H1 (cell line): ENCODE measurements around the gene C8B. TPM values are rescaled to one million over a fixed set of nuclear protein-coding genes. Genes with fewer than 3 reads are reported as not detected.

ENCODE experiments used
- CTCF ChIA-PET: fragments of 300-600 bp; sonication (Branson Sonifier 250); formaldehyde crosslinking; loops from one replicate; lab custom pipeline; 2021; ENCODE audit not compliant: partially characterized antibody; lab: Charles Lee
- POLR2A ChIA-PET: fragments of 300-600 bp; sonication (Branson Sonifier 250); formaldehyde crosslinking; loops from one replicate; lab custom pipeline; 2021; ENCODE audit warnings: inconsistent platforms; ENCODE audit not compliant: partially characterized antibody; lab: Charles Lee
- DNase-seq, 2 experiments: peaks; one replicate each; pipeline versions ENCODE4 v3.0.0 to v3.0.0-alpha.2; 2010 to 2022; ENCODE audit warnings: low spot score in 2 of 2, low read depth in 1 of 2, mixed read lengths in 1 of 2
- FAIRE-seq: peaks from 2 replicates; lab custom pipeline; 2011; peaks lifted over from hg19 to GRCh38; lab: Jason Lieb, UNC
- H2AFZ ChIP-seq: 2 replicates; pipeline ENCODE4 v1.8.1; 2012; ENCODE audit warnings: low read length, inconsistent platforms
- H2AK5ac ChIP-seq: 2 replicates; pipeline ENCODE4 v1.6.1; 2013; ENCODE audit warnings: low read depth, low read length
- H2BK120ac ChIP-seq: replicated peaks from 2 replicates; pipeline ENCODE3; 2013; ENCODE audit warnings: low read depth, low read length, inconsistent platforms
- H2BK12ac ChIP-seq: 2 replicates; pipeline ENCODE4 v1.6.1; 2013; ENCODE audit warnings: low read depth, low read length
- H2BK15ac ChIP-seq: 2 replicates; pipeline ENCODE4 v1.6.1; 2013; ENCODE audit warnings: low read length
- H2BK20ac ChIP-seq: 2 replicates; pipeline ENCODE4 v1.6.1; 2013; ENCODE audit warnings: low read length
- H2BK5ac ChIP-seq: 2 replicates; pipeline ENCODE4 v1.6.1; 2013; ENCODE audit warnings: low read depth, low read length
- H3K14ac ChIP-seq: 2 replicates; pipeline ENCODE4 v1.6.1; 2013; ENCODE audit warnings: inconsistent platforms; ENCODE audit not compliant: insufficient read length
- H3K18ac ChIP-seq: 2 replicates; pipeline ENCODE4 v1.6.1; 2013; ENCODE audit warnings: low read length; ENCODE audit errors: extremely low read depth
- H3K23ac ChIP-seq: 2 replicates; pipeline ENCODE4 v1.6.1; 2013; ENCODE audit warnings: inconsistent platforms; ENCODE audit not compliant: insufficient read length
- H3K23me2 ChIP-seq: 2 replicates; pipeline ENCODE4 v1.6.1; 2013; ENCODE audit warnings: low read depth, low read length
- H3K27ac ChIP-seq: 2 replicates; pipeline ENCODE4 v1.6.1; 2011; ENCODE audit warnings: low read depth, low read length, inconsistent platforms
- H3K27me3 ChIP-seq, 4 experiments: replicated peaks in 1 of 4; 1 replicate in 1 of 4; 2 replicates in 3 of 4; pipeline versions ENCODE4 v1.6.1 to v1.8.1; 2011 to 2013; ENCODE audit warnings: low read length in 3 of 4, mild to moderate bottlenecking in 3 of 4, inconsistent platforms in 2 of 4, mixed read lengths in 2 of 4, moderate library complexity in 1 of 4; ENCODE audit not compliant: control insufficient read depth in 3 of 4, insufficient read depth in 3 of 4; ENCODE audit errors: extremely low read depth in 1 of 4
- H3K36me3 ChIP-seq, 4 experiments: 2 replicates each; pipeline versions ENCODE4 v1.6.1 to v1.8.1; 2011 to 2013; ENCODE audit warnings: mild to moderate bottlenecking in 4 of 4, low read length in 3 of 4, moderate library complexity in 2 of 4, control low read depth in 1 of 4, inconsistent platforms in 1 of 4; ENCODE audit not compliant: insufficient read depth in 4 of 4, control insufficient read depth in 2 of 4
- H3K4ac ChIP-seq: replicated peaks from 2 replicates; pipeline ENCODE3; 2013; ENCODE audit warnings: low read length, low read depth, mixed read lengths, inconsistent platforms; ENCODE audit not compliant: insufficient read length
- H3K4me1 ChIP-seq, 4 experiments: replicated peaks in 1 of 4; 1 replicate in 1 of 4; 2 replicates in 3 of 4; pipeline versions ENCODE4 v1.6.1 to v1.8.1; 2011 to 2013; ENCODE audit warnings: low read length in 3 of 4, inconsistent platforms in 2 of 4, mixed read lengths in 1 of 4; ENCODE audit not compliant: insufficient read depth in 4 of 4, control insufficient read depth in 3 of 4
- H3K4me2 ChIP-seq, 2 experiments: 2 replicates each; pipeline versions ENCODE4 v1.6.1 to v1.8.1; 2011 to 2013; ENCODE audit warnings: low read depth in 2 of 2, low read length in 2 of 2, control low read depth in 1 of 2, inconsistent platforms in 1 of 2, mild to moderate bottlenecking in 1 of 2; ENCODE audit not compliant: insufficient read depth in 1 of 2
- H3K4me3 ChIP-seq, 4 experiments: fragments of 200-600, 300-600 bp in 1 of 4; sonication (generic), shearing (Covaris generic), sonication (Bioruptor Twin) in 1 of 4; 2 replicates each; pipeline versions ENCODE4 v1.5.1 to v1.8.1; 2011 to 2016; ENCODE audit warnings: low read length in 4 of 4, low read depth in 3 of 4, control low read depth in 2 of 4, inconsistent platforms in 2 of 4, mild to moderate bottlenecking in 2 of 4, mixed read lengths in 1 of 4, moderate library complexity in 1 of 4; ENCODE audit not compliant: insufficient read depth in 2 of 4; ENCODE audit errors: extremely low read depth in 1 of 4
- H3K56ac ChIP-seq: replicated peaks from 2 replicates; pipeline ENCODE3; 2013; ENCODE audit warnings: low read depth, mild to moderate bottlenecking, mixed read lengths, low read length, inconsistent platforms; ENCODE audit not compliant: insufficient read length
- H3K79me1 ChIP-seq: 2 replicates; pipeline ENCODE4 v1.6.1; 2013; ENCODE audit warnings: low read depth, low read length, control low read depth
- H3K79me2 ChIP-seq, 2 experiments: 2 replicates each; pipeline versions ENCODE4 v1.6.1 to v1.8.1; 2012 to 2013; ENCODE audit warnings: low read length in 2 of 2, mild to moderate bottlenecking in 2 of 2, inconsistent platforms in 1 of 2; ENCODE audit not compliant: insufficient read depth in 2 of 2, control insufficient read depth in 1 of 2
- H3K9ac ChIP-seq, 4 experiments: replicated peaks in 1 of 4; 1 replicate in 1 of 4; 2 replicates in 3 of 4; pipeline versions ENCODE4 v1.6.1 to v1.8.1; 2011 to 2013; ENCODE audit warnings: low read depth in 3 of 4, low read length in 3 of 4, control low read depth in 2 of 4, mild to moderate bottlenecking in 2 of 4, moderate library complexity in 2 of 4, inconsistent platforms in 1 of 4; ENCODE audit errors: extremely low read depth in 1 of 4
- H3K9me3 ChIP-seq, 2 experiments: 2 replicates each; pipeline versions ENCODE4 v1.6.1 to v1.8.1; 2012 to 2013; ENCODE audit warnings: mild to moderate bottlenecking in 2 of 2, moderate library complexity in 2 of 2, control low read depth in 1 of 2, inconsistent platforms in 1 of 2, low read depth in 1 of 2, low read length in 1 of 2, mixed read lengths in 1 of 2; ENCODE audit not compliant: insufficient read depth in 2 of 2
- H4K20me1 ChIP-seq, 2 experiments: replicated peaks in 1 of 2; 2 replicates each; pipeline versions ENCODE3 to v1.8.1; 2011 to 2013; ENCODE audit warnings: inconsistent platforms in 2 of 2, low read length in 2 of 2, mild to moderate bottlenecking in 1 of 2; ENCODE audit not compliant: insufficient read depth in 2 of 2, control insufficient read depth in 1 of 2
- H4K5ac ChIP-seq: 2 replicates; pipeline ENCODE4 v1.6.1; 2013; ENCODE audit warnings: low read length, low read depth, mixed read lengths, inconsistent platforms; ENCODE audit not compliant: insufficient read length
- H4K8ac ChIP-seq: 2 replicates; pipeline ENCODE4 v1.8.0; 2013; ENCODE audit warnings: mild to moderate bottlenecking, moderate library complexity, low read length, inconsistent platforms; ENCODE audit not compliant: insufficient read depth; ENCODE audit errors: extremely low read depth
- H4K91ac ChIP-seq: replicated peaks from 2 replicates; pipeline ENCODE3; 2013; ENCODE audit warnings: low read length, mixed read lengths, inconsistent platforms; ENCODE audit not compliant: insufficient read length
- BCL11A ChIP-seq, 2 experiments: IDR thresholded peaks; one replicate each; pipeline ENCODE4 v1.6.1; 2011; ENCODE audit warnings: low read depth in 2 of 2, low read length in 2 of 2, mild to moderate bottlenecking in 2 of 2
- CHD1 ChIP-seq: IDR thresholded peaks from 2 replicates; pipeline ENCODE4 v1.6.1; 2012; ENCODE audit warnings: low read depth, low read length, improper control_type of control experiment
- CHD2 ChIP-seq: IDR thresholded peaks from 2 replicates; pipeline ENCODE4 v1.6.1; 2012; ENCODE audit warnings: low read length, improper control_type of control experiment
- CTBP2 ChIP-seq: IDR thresholded peaks from 2 replicates; pipeline ENCODE4 v1.7.0; 2011; ENCODE audit warnings: borderline replicate concordance, mild to moderate bottlenecking, moderate library complexity, mixed read lengths, low read length; ENCODE audit not compliant: insufficient read depth, insufficient read length
- GTF2F1 ChIP-seq: IDR thresholded peaks from 2 replicates; pipeline ENCODE4 v1.6.1; 2012; ENCODE audit warnings: low read depth, low read length, improper control_type of control experiment, borderline replicate concordance
- HDAC2 ChIP-seq, 2 experiments: fragments of 300-600 bp in 1 of 2; sonication (generic) in 1 of 2; IDR thresholded peaks; 2 replicates each; pipeline ENCODE4 v1.6.1; 2011 to 2012; ENCODE audit warnings: low read depth in 2 of 2, low read length in 2 of 2, mild to moderate bottlenecking in 2 of 2, moderate library complexity in 2 of 2, borderline replicate concordance in 1 of 2, inconsistent platforms in 1 of 2
- HDAC6 ChIP-seq: IDR thresholded peaks from one replicate; pipeline ENCODE4 v1.7.1; 2012; ENCODE audit warnings: low read depth, mild to moderate bottlenecking, inconsistent platforms, low read length, moderate library complexity
- JUND ChIP-seq: IDR thresholded peaks from 2 replicates; pipeline ENCODE4 v1.6.1; 2011; ENCODE audit warnings: mild to moderate bottlenecking, improper control_type of control experiment, low read length
- RFX5 ChIP-seq: IDR thresholded peaks from 2 replicates; pipeline ENCODE4 v1.6.1; 2011; ENCODE audit warnings: low read depth, low read length, improper control_type of control experiment, borderline replicate concordance
- SP2 ChIP-seq: IDR thresholded peaks from 2 replicates; pipeline ENCODE4 v1.6.1; 2012; ENCODE audit warnings: mild to moderate bottlenecking, low read length, inconsistent platforms
- SP4 ChIP-seq: IDR thresholded peaks from 2 replicates; pipeline ENCODE4 v1.6.1; 2012; ENCODE audit warnings: low read length, inconsistent platforms
- SRF ChIP-seq: IDR thresholded peaks from 2 replicates; pipeline ENCODE4 v1.6.1; 2011; ENCODE audit warnings: mild to moderate bottlenecking, low read depth, low read length, moderate library complexity
- SUZ12 ChIP-seq: fragments of 200-600 bp; sonication (generic); IDR thresholded peaks from 2 replicates; pipeline ENCODE4 v1.6.1; 2012; ENCODE audit warnings: mild to moderate bottlenecking, inconsistent platforms, low read length, moderate library complexity, mixed read lengths
- TEAD4 ChIP-seq: IDR thresholded peaks from 2 replicates; pipeline ENCODE4 v1.6.1; 2012; ENCODE audit warnings: low read depth, low read length, inconsistent platforms, mixed read lengths
- WGBS, 2 experiments: shearing (Covaris generic) in 1 of 2; methylation state at CpG; one replicate each; pipeline versions ENCODE4 v1.1.6 to v1.1.7; 2013 to 2015; ENCODE audit warnings: low lambda C conversion rate in 2 of 2, mixed read lengths in 2 of 2, inconsistent platforms in 1 of 2, low coverage in 1 of 2, missing lambda C conversion rate in 1 of 2; ENCODE audit not compliant: insufficient replicate concordance in 2 of 2, insufficient coverage in 1 of 2, insufficient read length in 1 of 2; ENCODE audit errors: extremely low coverage in 1 of 2, missing lambda C conversion rate in 1 of 2; 5-methylcytosine and 5-hydroxymethylcytosine counted together
- polyA plus RNA-seq, 7 experiments: library from polyadenylated mRNA; depleted of rRNA in 3 of 7; stranded (reverse) in 5 of 7; unstranded in 2 of 7; fragments of >200 nt in 5 of 7; fragments of 200-250 nt in 2 of 7; gene quantifications; 1 replicate in 5 of 7; 2 replicates in 1 of 7; 4 replicates in 1 of 7; pipeline versions ENCODE4 v1.2.1 to v1.2.3, GENCODE V29; 2011 to 2013; ENCODE audit warnings: missing spikeins in 2 of 7, mixed read lengths in 2 of 7
- total RNA-seq: library from RNA; stranded (reverse); fragmentation: NEBNext Ultra II Directional; extraction: Animal tissue kit (Norgen Biotek cat#: 25700); gene quantifications from 2 replicates; pipeline ENCODE4 v1.2.1, GENCODE V29; 2021
- TF ChIP-seq, protein P1 (sequence below): IDR thresholded peaks from 2 replicates; pipeline ENCODE4 v1.6.1; 2012; ENCODE audit warnings: inconsistent platforms

C8B gene
- total and polyA plus RNA-seq, 2 of the 8 experiments (the other 6 are each of a cell fraction or from before 2014, with no cell fraction given) = not detected

DNA sequence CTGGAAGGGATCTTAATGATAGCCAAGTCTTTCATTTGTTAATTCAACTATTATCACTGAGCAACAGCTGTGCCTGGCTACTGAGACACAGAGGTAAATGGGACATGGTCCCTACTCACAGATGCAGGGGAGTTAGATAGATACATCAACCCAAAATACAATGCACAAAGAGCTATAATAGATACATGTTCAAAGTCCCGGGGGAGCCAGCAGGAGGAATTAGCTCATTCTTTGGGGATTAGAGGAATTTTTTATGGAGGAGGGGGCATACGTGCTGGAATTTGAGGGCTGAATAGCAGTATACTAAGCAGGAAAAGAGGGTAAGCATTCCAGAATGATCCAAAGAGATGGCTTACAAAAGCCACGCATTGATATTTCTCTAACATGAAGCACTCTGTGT, 34.6 kb downstream of the C8B start:
- Histone ChIP-seq H4K91ac (no peak overlapping the region), H3K18ac (no peak overlapping the region), H3K23me2 (no peaks in the 10 kb centered on the region; the same call in 1 of the 2 replicates), H3K56ac (no peak overlapping the region), H2BK15ac (no peak overlapping the region), H2BK12ac (no peak overlapping the region), H2BK120ac (no peak overlapping the region), H3K36me3 (no peaks in the 10 kb centered on the region), H3K23ac (no peak overlapping the region), H3K14ac (no peak overlapping the region), H3K4ac (no peak overlapping the region), H3K79me1 (no peaks in the 10 kb centered on the region), H3K27me3 (no peaks in the 10 kb centered on the region), H3K9me3 (no peaks in the 10 kb centered on the region), H4K8ac (no peak overlapping the region), H3K4me3 (no peak overlapping the region), H3K9ac (no peak overlapping the region), H3K4me1 (peaks cover 0 to 5% (median 4%) of the 10 kb centered on the region in 4 experiments; a peak in 4 of 7 replicates), H4K20me1 (no peaks in the 10 kb centered on the region), H3K27ac (no peak overlapping the region), H2AFZ (no peak overlapping the region), H3K79me2 (no peaks in the 10 kb centered on the region), H2AK5ac (no peak overlapping the region), H4K5ac (no peak overlapping the region), H2BK20ac (no peak overlapping the region), H3K4me2 (no peak overlapping the region), H2BK5ac (no peak overlapping the region)
- DNase-seq (no peak), FAIRE-seq (no peak)
- WGBS, 2 experiments = 80% methylated on average over 3 of the region's 3 CpGs; no CpG with 5 or more reads in 1 of the 2 experiments
- CTCF ChIA-PET = interaction anchor here (0.7 to 2.6 kb wide), 7 partner anchors 10 to 110 kb away, joined by 3 to 13 read pairs (median 4); partner anchors contain the start of gene C8B
- POLR2A ChIA-PET = no interaction called here
- TF ChIP-seq, protein P1, sequence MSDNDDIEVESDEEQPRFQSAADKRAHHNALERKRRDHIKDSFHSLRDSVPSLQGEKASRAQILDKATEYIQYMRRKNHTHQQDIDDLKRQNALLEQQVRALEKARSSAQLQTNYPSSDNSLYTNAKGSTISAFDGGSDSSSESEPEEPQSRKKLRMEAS = no peak
- no peak for TF ChIP-seq SRF
- TF ChIP-seq SP2 = no peak
- no peak for TF ChIP-seq GTF2F1
- TF ChIP-seq CHD1 = no peak
- no peak for TF ChIP-seq BCL11A (IDR thresholded peaks at IDR 0.05; ENCODE audit: low read depth in 2 of 2, low read length in 2 of 2)
- no peak for TF ChIP-seq HDAC6
- TF ChIP-seq SP4 = no peak
- no peak for TF ChIP-seq TEAD4
- TF ChIP-seq HDAC2 (IDR thresholded peaks at IDR 0.05; ENCODE audit: borderline replicate concordance in 1 of 2, low read depth in 2 of 2, low read length in 2 of 2) = no peak
- no peak for TF ChIP-seq CTBP2
- no peak for TF ChIP-seq CHD2
- no peak for TF ChIP-seq RFX5
- TF ChIP-seq JUND = no peak
- no peak for TF ChIP-seq SUZ12
